Left renal cortex interstitium (tissue), 4 donors: ENCODE data around the gene KLF1. TPM values are rescaled to one million over a fixed set of nuclear protein-coding genes. Genes with fewer than 3 reads are reported as not detected.
"Not testable (repeated sequence)": the region's sequence is repeated elsewhere in the genome, so short reads cannot be mapped to it uniquely, and the experiment has no call there.

Experiments used
- DNase-seq, 4 donors: peaks; one replicate each; pipeline ENCODE4 v3.0.0-alpha.2; 2013; ENCODE audit warnings: low read depth in 4 of 4, low spot score in 2 of 4, missing footprints in 1 of 4
- polyA plus RNA-seq, 4 donors: library from polyadenylated mRNA; unstranded; fragments of 120-200 nt; gene quantifications; one replicate each; pipeline ENCODE4 v1.2.1, GENCODE V29; 2013; ENCODE audit not compliant: insufficient read length in 4 of 4

The KLF1 gene
- polyA plus RNA-seq, 4 donors, result 0.22 to 0.99 (median 0.42) TPM

DNA sequence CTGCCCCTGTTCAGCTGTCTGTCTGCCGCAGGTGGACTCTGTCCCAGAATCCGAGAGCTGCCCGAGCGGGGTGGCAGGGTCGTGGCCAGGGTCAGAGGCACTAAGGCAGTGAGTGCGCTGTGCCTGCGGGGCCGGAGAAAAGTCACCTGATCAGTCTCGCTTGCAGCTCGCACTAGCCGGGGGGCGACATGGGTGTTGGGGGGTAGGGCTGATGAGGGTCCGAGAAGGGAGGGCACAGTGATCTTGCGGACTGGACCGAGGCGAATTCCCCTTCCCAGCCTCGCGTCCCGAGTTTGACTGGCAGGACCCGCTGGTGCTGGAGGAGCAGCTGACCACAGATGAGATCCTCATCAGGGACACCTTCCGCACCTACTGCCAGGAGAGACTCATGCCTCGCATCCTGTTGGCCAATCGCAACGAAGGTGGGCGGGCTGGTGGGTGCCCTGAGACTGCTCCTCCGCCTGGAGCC, 4.6 kb upstream of the KLF1 start:
- no peak for DNase-seq

DNA sequence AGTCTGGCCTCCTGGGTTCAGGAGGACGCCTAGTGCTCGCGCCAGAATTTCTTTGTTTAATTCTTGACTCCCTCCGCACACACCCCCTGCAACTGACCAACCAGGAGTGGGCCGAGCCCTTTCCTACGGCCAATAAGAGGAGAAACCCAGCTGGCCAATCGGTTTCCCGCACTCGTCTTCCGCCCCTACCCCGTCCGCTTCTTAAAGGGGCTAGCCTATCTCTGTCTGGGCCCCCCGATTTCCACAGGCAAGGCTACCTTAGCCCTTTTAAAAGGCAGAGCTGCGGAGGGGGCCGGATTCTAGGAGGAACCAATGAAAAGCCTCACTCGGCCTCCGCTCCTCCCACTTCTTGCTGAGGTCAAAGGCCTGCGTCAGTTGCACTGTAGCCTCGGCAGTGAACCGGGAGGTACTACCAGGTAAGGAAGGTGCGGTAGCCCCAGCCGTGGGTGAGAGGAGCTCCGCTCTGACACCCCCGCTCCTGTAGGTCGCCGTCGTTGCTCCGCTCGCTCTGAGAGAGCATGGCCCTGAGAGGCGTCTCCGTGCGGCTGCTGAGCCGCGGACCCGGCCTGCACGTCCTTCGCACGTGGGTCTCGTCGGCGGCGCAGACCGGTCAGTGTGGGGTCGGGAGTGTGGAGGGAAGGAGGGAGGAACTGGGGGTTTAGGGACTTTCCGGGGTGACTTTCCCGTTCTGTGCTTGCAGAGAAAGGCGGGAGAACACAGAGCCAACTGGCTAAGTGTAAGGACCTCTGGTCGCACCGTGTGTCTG, 4.0 kb upstream of the KLF1 start, which contains the start of gene GCDH:
Gene GCDH, plus strand, starts transcription at position 374 of the 766 bp plus-strand sequence. Its CDS starts 145 bp downstream, at position 519.
- peak; percentile 89 to 97 (median 93) for DNase-seq

DNA sequence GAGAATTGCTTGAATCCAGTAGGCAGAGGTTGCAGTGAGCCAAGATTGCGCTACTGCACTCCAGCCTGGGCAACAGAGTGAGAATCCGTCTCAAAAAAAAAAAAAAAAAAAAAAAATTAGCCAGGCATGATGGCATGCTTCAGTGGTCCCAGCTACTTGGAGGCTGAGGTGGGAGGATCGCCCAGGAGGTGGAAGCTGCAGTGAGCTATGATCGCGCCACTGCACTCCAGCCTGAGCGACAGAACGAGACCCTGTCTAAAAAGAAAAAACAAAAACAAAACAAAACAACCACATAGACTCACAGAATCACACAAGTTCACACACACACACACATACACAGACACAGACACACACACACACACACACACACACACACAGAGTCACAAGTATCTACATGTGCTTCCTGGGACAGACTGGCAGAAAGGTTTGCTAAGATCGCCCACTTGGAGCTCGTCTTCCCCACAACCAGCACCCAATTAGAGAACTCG, 3.3 kb upstream of the KLF1 start:
- DNase-seq, result not testable (repeated sequence)

DNA sequence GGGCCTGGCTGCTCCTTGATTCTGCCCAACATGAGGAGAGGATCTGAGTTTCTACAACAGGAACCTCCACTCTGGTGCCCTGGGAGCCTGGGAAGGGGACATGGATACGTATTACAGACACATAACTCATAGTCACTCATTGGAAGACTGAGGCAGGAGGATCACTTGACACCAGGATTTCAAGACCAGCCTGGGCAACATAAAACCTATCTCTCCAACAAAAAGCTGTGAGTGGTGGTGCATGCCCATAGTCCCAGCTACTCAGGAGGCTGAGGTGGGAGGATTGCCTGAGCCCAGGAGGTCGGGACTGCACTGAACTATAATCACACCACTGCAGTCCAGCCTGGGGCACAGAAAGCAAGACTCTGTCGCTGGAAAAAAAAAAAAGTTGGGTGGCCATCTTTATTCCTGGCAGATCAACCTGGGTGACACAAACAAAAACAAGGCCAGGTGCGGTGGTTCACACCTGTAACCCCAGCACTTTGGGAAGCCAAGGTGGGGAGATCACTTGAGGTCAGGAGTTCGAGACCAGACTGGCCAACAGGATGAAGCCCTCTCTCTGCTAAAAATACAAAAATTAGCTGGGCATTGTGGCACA, 1.1 kb upstream of the KLF1 start:
- DNase-seq, result no peak

DNA sequence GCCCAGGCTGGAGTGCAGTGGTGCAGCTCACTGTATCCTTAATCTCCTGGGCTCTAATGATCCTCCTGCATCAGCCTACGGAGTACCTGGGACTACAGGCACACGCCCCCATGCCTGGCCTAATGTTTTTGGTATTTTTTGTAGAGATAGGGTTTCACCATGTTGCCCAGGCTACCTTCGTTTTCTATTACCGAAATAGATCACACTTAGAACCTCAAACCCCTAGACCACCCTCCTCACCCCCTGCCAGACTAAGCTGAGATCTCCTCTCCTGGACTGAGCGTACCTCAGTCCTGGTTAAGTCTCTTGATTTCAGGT, 391 bp downstream of the KLF1 start:
- no peak for DNase-seq

DNA sequence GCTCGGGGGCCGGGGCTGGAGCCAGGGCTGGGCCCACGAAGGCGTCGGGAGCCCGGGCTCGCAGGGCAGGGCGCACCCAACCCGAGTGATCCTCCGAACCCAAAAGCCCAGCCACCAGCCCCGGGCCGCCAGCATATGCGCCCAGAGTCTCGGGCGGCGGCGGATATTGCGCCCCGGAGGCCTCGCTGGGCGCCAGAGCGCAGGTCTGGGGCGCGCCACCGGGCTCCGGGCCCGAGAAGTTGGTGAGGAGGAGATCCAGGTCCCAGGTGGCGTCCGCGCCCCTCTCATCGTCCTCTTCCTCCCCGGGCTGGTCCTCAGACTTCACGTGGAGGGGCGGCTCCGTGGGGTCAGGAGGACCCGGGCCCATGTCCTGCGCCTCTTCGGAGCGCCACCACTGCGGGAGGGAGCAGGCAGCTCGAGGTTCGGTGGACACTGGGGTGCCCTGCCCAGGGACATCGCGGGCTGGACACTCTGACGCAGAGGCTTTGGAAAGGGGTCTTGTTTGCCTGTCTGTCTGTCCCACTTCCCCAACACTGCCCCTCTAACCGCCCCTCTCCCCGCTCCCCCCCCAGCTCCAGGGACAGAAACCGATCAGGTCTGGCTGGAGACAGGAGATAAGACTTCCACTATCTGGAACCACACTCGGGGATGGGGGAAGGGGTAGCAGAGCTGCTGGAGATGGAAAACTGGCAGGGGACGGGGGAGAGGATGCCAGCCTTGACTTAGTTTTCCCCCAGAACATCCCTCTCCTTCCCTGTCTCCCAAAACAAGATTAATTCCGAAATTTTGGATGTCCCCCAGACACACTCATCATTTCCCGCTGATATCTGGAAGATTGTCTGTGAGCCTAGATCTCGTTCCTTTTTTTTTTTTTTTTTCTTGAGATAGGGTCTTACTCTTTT, 1.0 kb downstream of the KLF1 start:
- no peak for DNase-seq

DNA sequence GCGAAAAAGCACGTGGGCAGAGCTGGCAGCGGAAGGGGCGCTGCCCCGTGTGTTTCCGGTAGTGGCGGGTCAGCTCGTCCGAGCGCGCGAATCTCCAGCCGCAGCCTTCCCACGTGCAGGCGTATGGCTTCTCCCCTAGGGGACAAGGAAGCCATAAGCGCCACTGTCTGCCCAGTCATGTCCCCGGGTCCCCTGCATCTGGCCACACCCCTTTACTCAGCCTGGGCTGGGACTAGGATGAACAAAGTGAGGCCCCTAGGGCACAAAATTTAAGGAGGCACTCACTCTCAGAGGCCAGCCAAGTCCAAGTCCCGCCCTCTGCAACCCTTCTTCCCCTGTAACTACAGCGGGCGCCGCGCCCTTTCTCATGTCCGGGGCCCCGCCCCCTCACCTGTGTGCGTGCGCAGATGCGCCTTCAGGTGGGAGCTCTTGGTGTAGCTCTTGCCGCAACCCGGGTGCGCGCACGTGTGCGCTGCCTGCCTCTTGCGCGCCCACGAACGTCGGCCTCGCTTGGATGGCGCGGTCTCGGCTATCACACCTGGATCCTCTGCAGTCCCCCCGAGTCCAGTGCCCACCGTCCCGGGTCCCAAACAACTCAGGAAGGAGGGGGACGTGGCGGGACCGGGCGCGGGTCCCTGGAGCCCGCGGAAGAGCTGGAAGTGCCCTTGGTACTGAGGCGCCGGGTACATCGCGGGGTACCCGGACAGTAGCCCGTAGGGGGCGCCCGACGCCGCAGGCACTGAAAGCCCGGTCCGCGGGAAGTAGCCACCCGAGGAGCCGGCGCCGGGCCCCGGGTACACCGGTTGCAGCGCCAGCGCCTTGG, 1.9 kb downstream of the KLF1 start:
- no peak for DNase-seq

DNA sequence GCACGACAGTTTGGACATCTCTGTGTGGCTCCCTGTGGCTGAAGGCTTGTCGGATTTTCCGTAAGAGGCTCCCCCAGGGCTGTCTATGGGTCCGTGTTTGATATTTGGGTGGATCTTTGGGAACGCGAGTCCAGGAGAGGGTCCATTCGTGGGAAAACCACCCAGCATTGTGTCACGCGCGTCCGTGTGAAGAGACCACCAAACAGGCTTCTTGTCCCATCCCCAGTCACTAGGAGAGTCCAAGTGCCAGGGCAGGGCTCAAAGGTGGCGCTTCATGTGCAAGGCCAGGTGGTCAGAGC, 2.4 kb downstream of the KLF1 start:
- no peak for DNase-seq

DNA sequence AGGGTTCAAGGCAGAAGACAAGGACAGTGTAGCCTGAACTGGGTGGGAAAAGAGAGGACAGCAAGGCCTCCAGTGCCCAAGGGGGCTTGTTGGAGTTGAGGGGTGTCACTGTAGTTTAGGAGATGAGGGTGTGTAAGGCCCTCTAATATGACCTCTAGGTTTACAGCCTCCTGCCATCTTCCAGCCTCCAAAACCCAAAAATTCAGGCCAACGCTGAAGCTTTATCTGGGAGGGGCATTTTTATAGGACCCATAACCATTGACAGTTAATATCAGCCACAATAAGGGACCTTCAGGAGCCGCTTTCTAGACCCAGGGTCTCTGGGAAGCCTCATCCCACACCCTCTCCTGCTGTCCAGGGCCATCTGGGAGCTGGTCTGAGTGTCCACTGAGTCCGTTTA, 2.8 kb downstream of the KLF1 start:
- no peak for DNase-seq

DNA sequence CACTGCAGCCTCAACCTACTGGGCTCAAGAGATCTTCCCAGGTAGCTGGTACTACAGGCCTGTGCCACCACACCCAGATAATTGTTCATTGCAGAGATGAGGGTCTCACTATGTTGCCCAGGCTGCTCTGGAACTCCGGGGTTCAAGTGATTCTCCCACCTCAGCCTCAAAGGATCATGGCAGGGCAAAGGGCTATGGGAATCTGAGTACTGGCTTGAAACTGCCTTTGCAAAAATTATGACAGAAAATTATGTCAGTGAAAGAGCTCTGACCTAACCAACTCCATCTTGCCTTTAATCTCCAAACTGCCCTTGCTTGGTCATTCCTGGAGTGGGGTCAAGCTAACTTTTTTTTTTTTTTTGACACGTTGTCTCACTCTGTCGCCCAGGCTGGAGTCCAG, 4.4 kb downstream of the KLF1 start:
- no peak for DNase-seq

DNA sequence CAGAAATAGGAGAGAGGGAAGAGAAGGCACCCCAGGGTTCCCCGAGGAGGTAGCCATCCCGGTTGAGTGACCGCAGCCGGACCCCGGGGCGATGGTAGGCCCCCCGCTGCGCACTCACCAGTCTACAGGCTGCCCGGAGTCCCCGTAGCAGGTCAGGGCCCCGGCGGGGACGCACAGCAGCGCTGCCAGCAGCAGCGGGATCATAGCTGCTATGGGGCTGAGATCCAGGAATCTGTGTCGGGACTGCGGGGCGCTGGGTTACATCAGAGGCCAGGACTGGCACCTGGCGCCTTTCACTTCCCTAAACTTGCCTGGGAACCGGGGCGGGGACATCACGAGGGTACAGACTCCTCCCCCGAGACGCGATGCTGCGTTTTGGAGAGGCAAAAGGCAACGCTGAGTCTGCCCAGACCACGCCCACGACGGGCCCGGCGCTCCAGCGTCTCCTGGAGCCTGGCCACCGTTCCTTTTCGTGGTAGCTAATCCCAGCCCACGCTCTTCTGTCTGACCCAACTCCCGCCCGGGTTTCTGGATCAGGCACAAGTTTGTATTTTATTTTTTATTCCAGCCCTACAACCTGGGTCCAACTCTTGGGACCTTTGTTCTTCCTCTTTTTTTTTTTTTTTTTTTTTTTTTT, 5.7 kb downstream of the KLF1 start, which contains the start of gene DNASE2:
Gene DNASE2, minus strand, starts transcription at position 278 of the 637 bp plus-strand sequence. Its CDS starts 74 bp downstream, at position 204.
- DNase-seq, result peak in 1 of 4 donors; percentile 80

DNA sequence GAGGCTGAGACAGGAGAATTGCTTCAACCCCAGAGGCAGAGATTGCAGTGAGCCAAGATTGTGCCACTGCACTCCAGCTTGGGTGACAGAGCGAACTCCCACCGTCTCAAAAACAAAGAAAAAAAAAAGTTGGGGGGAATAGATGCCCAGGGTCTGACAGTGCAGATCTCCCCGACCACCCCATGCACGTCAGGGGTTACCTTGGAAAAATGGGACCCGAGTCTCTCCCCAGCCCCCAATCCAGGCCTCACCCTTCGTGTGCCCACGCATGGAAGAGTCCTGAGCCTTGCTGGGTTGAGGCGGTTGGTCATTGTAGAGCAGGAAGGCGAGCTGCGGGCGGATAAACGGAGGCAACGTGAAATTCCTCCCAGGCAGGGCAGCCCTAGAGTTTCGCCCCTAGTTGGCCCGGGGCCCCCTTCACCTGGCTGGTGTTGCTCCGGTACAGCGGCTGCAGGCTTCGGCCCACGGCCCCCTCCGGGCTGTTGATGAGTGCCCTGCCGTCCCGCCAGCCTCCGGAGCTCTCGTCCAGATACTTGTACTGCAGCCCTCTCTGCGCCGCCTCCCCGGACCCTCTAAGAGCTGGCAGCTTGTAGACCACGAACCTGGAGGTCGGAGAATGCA, 6.3 kb downstream of the KLF1 start:
- DNase-seq, result no peak

DNA sequence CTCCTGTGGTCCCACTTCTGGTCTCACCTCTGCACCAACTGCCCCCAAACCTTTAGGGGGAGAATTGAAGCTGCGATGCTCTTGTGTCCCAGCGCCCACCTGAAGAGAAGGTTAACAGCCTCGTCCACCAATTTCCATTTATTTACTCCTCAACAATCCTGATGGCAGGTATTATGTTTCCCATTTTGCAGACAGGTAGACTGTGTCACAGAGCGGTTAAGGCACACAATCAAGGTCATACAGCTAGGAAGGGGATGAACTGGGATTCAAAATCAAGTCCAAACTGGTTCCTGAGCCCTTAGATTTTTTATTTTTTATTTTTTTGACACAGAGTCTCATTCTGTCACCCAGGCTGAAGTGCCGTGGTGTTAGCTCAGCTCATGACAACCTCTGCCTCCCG, 11.9 kb downstream of the KLF1 start:
- DNase-seq, result no peak

DNA sequence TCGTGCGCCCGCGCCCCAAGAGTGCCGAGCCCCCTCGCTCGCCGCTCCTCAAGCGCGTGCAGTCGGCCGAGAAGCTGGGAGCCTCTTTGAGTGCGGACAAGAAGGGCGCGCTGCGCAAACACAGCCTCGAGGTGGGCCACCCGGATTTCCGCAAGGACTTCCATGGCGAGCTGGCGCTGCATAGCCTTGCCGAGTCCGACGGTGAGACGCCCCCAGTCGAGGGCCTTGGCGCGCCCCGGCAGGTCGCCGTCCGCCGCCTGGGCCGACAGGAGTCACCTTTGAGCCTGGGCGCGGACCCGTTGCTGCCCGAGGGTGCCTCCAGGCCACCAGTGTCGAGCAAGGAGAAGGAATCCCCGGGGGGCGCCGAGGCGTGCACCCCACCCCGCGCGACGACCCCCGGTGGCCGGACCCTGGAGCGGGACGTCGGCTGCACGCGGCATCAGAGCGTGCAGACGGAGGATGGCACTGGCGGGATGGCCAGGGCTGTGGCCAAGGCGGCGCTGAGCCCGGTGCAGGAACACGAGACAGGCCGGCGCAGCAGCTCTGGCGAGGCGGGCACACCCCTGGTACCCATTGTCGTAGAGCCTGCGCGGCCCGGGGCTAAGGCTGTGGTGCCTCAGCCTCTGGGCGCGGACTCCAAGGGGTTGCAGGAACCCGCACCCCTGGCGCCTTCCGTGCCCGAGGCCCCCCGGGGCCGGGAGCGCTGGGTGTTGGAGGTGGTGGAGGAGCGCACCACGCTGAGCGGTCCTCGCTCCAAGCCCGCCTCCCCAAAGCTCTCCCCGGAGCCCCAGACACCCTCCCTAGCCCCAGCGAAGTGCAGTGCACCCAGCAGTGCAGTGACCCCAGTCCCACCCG, 12.9 kb downstream of the KLF1 start:
- DNase-seq, result no peak

DNA sequence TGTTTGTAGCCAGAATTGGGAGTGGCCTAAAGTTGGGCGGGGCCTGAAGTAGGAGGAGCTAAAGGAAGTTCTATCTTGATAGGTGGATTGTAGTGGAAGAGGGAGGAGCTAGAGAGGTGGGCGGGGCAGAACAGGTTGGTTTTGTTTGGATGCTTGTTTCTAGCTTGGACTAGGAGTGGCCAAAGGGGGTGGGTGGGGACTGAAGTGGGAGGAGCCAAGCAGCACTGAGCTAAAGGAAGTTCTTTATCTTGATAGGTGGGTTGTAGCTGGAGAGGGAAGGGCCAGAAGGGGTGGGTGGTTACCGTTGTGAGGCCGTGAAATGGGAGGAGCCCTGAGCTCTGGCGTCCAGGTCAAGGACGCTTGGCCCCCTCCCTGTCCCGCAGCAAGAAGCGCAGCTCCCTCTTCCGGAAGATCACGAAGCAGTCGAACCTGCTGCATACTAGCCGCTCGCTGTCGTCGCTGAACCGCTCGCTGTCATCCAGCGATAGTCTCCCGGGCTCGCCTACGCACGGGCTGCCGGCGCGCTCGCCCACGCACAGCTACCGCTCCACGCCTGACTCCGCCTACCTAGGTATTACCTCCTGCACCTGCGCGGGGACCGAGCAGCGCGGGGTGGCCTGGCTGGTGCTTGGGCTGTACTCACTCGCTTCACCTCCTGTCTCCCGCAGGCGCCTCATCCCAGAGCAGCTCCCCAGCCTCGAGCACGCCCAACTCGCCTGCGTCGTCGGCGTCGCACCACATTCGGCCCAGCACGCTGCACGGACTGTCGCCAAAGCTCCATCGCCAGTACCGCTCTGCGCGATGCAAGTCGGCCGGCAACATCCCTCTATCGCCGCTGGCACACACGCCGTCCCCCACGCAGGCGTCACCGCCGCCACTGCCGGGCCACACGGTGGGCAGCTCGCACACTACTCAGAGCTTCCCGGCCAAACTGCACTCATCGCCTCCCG, 13.8 kb downstream of the KLF1 start:
- no peak for DNase-seq

DNA sequence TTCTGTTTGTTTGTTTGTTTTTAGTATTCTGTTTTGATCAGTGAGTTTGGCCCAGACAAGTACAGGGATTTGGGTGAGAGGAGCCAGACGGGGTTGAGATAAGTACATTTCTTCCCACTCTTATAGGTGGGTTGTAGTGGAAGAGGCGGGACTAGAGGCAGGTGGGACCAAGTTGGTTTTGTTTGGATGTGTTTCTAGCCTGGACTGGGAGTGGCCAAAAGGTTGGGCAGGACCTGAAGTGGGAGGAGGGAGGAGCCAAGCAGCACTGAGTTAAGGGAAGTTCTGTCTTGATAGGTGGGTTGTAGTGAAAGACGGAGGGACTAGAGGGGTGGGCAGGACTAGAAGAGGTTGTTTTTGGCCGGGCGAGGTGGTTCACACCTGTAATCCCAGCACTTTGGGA, 14.7 kb downstream of the KLF1 start:
- DNase-seq, result no peak

DNA sequence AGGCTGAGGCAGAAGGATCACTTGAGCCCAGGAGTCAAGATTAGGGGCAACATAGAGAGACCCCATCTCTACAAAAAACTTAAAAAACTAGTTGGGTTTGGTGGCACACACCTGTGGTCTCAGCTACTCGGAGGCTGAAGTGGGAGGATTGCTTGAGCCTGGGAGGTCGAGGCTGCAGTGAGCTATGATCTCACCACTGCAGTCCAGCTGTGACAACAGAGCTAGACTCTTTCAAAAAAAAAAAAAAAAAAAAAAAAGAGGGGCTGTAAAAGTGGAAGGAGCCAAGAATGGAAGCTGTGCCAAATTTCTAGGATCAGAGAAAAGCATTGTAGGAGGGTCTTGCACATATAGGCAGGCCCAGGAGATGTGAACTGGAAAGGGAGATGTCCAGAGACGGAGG, 15.3 kb downstream of the KLF1 start:
- no peak for DNase-seq
